Measurements from ENCODE around the gene RXRG. TPM values are rescaled to one million over a fixed set of nuclear protein-coding genes. Genes with fewer than 3 reads are reported as not detected.
A peak's percentile ranks its signal among the peaks of the same experiment; 100 is the strongest.

RXRG gene
- total and polyA plus RNA-seq, 2 of the 8 experiments (the other 6 are each of a cell fraction or from before 2014, with no cell fraction given): not detected

DNA sequence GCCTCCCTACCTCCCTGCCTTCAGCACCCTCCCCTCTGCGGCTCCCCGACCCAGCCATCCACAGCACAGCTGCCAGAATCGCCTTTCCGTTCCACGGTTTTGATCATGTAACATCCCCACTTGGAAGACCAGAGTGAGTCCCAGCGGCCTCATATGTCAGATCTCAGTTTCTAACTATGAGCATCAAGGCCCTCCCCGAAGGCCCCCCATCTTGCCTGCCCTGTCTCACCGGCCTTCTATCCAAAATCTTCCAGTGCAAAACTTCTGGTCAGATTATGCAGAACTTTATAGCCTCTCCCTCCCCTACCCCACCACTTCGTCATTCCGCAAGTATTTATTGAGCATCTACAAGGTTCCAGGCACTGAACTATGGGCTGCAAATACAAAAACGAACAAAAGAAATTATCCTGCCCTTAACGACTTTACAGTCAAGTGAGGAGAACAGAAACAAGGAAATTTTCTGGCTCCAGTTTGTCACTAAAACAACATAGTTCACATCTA, 68.1 kb downstream of the RXRG start:
- H3K27me3 ChIP-seq (replicated peaks in 1 of 4; ENCODE audit: control insufficient read depth in 3 of 4, extremely low read depth in 1 of 4, insufficient read depth in 3 of 4, low read length in 3 of 4): peaks cover 0 to 30% (median 16%) of the 10 kb centered on the region in 4 experiments; a peak in 6 of 7 replicates
- peak overlapping the region; percentile 85 to 89 for H3K4me2 ChIP-seq (ENCODE audit: insufficient read depth in 1 of 2, low read depth in 2 of 2, low read length in 2 of 2)
- no peaks in the 10 kb centered on the region for H4K20me1 ChIP-seq (replicated peaks in 1 of 2; ENCODE audit: control insufficient read depth in 1 of 2, insufficient read depth in 2 of 2, low read length in 2 of 2)
- H3K9ac ChIP-seq (replicated peaks in 1 of 4; ENCODE audit: extremely low read depth in 1 of 4, low read depth in 3 of 4, low read length in 3 of 4): 0 out of 7 replicates have a peak overlapping the region, but pooled peaks of 3 of the 4 experiments have one; percentile 3 to 12 (median 5)
- H3K4ac ChIP-seq (replicated peaks; ENCODE audit: insufficient read length, low read depth, low read length): peak overlapping the region; percentile 15
- H2AK5ac ChIP-seq (ENCODE audit: low read depth, low read length): no peak overlapping the region
- H2AFZ ChIP-seq (ENCODE audit: low read length): 0 out of 2 replicates have a peak overlapping the region, but pooled peaks have one; percentile 25
- H2BK120ac ChIP-seq (replicated peaks; ENCODE audit: low read depth, low read length): no peak overlapping the region
- peaks cover 0 to 10% (median 0%) of the 10 kb centered on the region in 4 experiments; a peak in 2 of 7 replicates for H3K4me1 ChIP-seq (replicated peaks in 1 of 4; ENCODE audit: control insufficient read depth in 3 of 4, insufficient read depth in 4 of 4, low read length in 3 of 4)
- H3K79me1 ChIP-seq (ENCODE audit: low read depth, low read length): no peaks in the 10 kb centered on the region
- 15% methylated on average over 12 of the region's 12 CpGs; no CpG with 5 or more reads in 1 of the 2 experiments for WGBS, 2 experiments (ENCODE audit: extremely low coverage in 1 of 2, insufficient coverage in 1 of 2, insufficient read length in 1 of 2, insufficient replicate concordance in 2 of 2, low coverage in 1 of 2, low lambda C conversion rate in 2 of 2, missing lambda C conversion rate in 1 of 2)
- peak overlapping the region; percentile 24; the same call in 1 of the 2 replicates for H3K18ac ChIP-seq (ENCODE audit: extremely low read depth, low read length)
- peak overlapping the region; percentile 85; the same call in 1 of the 2 replicates for H2BK15ac ChIP-seq (ENCODE audit: low read length)
- DNase-seq (ENCODE audit: low read depth in 1 of 2, low spot score in 2 of 2) (no peak), FAIRE-seq (no peak)
- H3K9me3 ChIP-seq (ENCODE audit: insufficient read depth in 2 of 2, low read depth in 1 of 2, low read length in 1 of 2): no peaks in the 10 kb centered on the region
- peak overlapping the region; percentile 5 for H4K91ac ChIP-seq (replicated peaks; ENCODE audit: insufficient read length, low read length)
- H3K14ac ChIP-seq (ENCODE audit: insufficient read length): no peak overlapping the region
- no peak overlapping the region for H3K27ac ChIP-seq (ENCODE audit: low read depth, low read length)
- H3K36me3 ChIP-seq (ENCODE audit: control insufficient read depth in 2 of 4, insufficient read depth in 4 of 4, low read length in 3 of 4): no peaks in the 10 kb centered on the region
- ChIA-PET POLR2A (ENCODE audit: partially characterized antibody) (interaction anchor here (0.6 to 1.6 kb wide), 4 partner anchors 30 to 450 kb away, joined by 3 to 4 read pairs (median 4); no protein-coding TSS in a partner anchor), CTCF (ENCODE audit: partially characterized antibody) (interaction anchor here (0.7 to 3.3 kb wide), 8 partner anchors 9 to 247 kb away, joined by 3 to 26 read pairs (median 4); no protein-coding TSS in a partner anchor)
- H3K23me2 ChIP-seq (ENCODE audit: low read depth, low read length): peaks cover 7% of the 10 kb centered on the region; the same call in 1 of the 2 replicates
- no peak overlapping the region for H3K56ac ChIP-seq (replicated peaks; ENCODE audit: insufficient read length, low read depth, low read length)
- no peak overlapping the region for H4K8ac ChIP-seq (ENCODE audit: extremely low read depth, insufficient read depth, low read length)
- 0 out of 2 replicates have a peak overlapping the region, but pooled peaks have one; percentile 23 for H2BK20ac ChIP-seq (ENCODE audit: low read length)
- no peak overlapping the region for H3K23ac ChIP-seq (ENCODE audit: insufficient read length)
- peak overlapping the region; percentile 57 to 74 (median 71) for H3K4me3 ChIP-seq (ENCODE audit: extremely low read depth in 1 of 4, insufficient read depth in 2 of 4, low read depth in 3 of 4, low read length in 4 of 4)
- H2BK12ac ChIP-seq (ENCODE audit: low read depth, low read length): peak overlapping the region; percentile 82; the same call in 1 of the 2 replicates
- H2BK5ac ChIP-seq (ENCODE audit: low read depth, low read length): peak overlapping the region; percentile 44; the same call in 1 of the 2 replicates
- H4K5ac ChIP-seq (ENCODE audit: insufficient read length, low read depth, low read length): no peak overlapping the region
- no peaks in the 10 kb centered on the region for H3K79me2 ChIP-seq (ENCODE audit: control insufficient read depth in 1 of 2, insufficient read depth in 2 of 2, low read length in 2 of 2)
- TF ChIP-seq BRCA1 (IDR thresholded peaks at IDR 0.05; ENCODE audit: low read depth, low read length) (no peak), SUZ12 (IDR thresholded peaks at IDR 0.05; ENCODE audit: low read length) (0 out of 2 replicates have a peak, but pooled peaks have one; percentile 14), KDM1A (IDR thresholded peaks at IDR 0.05; ENCODE audit: borderline replicate concordance, low read length) (peak; percentile 84; the same call in 1 of the 2 replicates)
- TF ChIP-seq, protein P1, sequence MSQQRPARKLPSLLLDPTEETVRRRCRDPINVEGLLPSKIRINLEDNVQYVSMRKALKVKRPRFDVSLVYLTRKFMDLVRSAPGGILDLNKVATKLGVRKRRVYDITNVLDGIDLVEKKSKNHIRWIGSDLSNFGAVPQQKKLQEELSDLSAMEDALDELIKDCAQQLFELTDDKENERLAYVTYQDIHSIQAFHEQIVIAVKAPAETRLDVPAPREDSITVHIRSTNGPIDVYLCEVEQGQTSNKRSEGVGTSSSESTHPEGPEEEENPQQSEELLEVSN (IDR thresholded peaks at IDR 0.05): no peak
